GM12865 (cell line): Measurements from ENCODE around the gene MMP28.

Experiments used
- DNase-seq: peaks from one replicate; pipeline ENCODE4 v3.0.0; 2010; ENCODE audit warnings: low read depth
- H3K4me3 ChIP-seq: 2 replicates; pipeline ENCODE4 v1.5.1; 2011; ENCODE audit warnings: mild to moderate bottlenecking, low read depth, low read length, control low read depth
- TF ChIP-seq, protein P1 (sequence below): IDR thresholded peaks from 2 replicates; pipeline ENCODE4 v1.5.1; 2011; ENCODE audit warnings: low read length, control low read depth, low read depth, inconsistent platforms; ENCODE audit not compliant: insufficient read depth; ENCODE audit errors: missing control alignments

Gene MMP28

DNA sequence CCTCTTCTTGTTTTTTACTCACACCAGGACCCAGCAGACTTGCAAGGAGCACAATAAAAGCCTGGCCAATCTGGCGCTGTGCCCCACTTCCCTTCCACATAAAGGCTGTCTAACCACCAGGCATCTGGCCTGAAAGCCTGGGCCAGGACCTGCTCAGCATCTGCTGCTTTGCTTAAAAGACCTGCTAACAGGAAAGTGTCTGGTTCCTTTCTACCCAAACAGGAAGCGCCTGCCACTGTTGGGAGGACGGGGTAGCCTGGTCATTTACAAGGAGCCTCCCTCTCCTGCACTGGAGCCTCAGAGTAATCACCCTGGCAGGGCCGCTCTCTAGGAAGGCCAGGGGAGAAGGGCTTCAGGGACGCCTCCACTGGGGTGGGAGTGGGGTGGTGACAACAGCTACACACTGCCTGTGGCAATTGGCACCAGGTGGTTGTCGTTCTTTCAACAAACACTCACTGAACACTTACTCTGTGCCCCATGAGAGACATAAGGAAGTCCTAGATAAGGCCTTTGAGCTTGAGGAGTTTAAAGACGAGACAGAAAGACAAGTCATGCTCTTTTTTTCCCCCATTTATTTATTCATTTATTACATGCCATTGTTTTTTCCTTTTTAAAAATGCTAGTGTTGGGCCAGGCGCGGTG lies 6.3 kb upstream of the MMP28 start:
- TF ChIP-seq, protein P1, sequence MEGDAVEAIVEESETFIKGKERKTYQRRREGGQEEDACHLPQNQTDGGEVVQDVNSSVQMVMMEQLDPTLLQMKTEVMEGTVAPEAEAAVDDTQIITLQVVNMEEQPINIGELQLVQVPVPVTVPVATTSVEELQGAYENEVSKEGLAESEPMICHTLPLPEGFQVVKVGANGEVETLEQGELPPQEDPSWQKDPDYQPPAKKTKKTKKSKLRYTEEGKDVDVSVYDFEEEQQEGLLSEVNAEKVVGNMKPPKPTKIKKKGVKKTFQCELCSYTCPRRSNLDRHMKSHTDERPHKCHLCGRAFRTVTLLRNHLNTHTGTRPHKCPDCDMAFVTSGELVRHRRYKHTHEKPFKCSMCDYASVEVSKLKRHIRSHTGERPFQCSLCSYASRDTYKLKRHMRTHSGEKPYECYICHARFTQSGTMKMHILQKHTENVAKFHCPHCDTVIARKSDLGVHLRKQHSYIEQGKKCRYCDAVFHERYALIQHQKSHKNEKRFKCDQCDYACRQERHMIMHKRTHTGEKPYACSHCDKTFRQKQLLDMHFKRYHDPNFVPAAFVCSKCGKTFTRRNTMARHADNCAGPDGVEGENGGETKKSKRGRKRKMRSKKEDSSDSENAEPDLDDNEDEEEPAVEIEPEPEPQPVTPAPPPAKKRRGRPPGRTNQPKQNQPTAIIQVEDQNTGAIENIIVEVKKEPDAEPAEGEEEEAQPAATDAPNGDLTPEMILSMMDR = no peak
- H3K4me3 ChIP-seq = no peak overlapping the region
- peak; percentile 6 for DNase-seq

DNA sequence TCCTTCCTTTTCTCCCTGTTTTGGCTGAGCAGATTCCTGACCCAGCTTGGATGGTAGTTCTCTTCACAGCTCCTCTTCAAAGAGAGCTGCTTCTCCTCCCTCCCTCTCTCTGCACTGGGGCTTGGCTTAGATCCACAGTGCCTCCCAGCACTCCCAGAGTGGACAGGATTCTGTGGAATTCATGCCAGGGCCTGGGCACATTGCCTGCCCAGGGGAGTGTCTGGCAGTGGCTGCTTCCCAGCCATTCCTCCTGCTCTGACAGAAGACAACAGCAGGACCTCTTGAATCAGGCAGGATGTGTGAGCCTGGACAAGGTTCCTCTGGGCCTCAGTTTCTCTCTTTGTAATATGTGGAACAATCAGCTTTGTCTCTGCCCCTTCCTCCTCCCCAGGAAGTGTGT lies 4.5 kb upstream of the MMP28 start:
- TF ChIP-seq, protein P1 = no peak
- no peak for DNase-seq
- H3K4me3 ChIP-seq = no peak overlapping the region

DNA sequence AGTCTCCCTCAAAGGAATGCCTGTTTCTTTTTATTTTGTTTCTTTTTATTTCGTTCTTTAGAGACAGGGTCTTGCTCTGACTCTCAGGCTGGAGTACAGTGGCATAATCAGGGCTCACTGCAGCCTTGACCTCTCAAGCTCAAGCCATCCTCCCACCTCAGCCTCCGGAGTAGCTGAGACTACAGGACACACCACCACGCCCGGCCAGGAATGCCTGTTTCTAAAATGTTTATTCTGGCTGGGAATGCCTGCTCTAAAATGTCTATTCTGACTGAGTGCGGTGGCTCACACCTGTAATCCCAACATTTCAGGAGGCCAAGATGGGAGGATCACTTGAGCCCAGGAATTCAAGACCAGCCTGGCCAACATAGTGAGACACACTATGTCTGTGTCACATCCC lies 2.5 kb upstream of the MMP28 start:
- TF ChIP-seq, protein P1 = no peak
- H3K4me3 ChIP-seq = no peak overlapping the region
- no peak for DNase-seq

DNA sequence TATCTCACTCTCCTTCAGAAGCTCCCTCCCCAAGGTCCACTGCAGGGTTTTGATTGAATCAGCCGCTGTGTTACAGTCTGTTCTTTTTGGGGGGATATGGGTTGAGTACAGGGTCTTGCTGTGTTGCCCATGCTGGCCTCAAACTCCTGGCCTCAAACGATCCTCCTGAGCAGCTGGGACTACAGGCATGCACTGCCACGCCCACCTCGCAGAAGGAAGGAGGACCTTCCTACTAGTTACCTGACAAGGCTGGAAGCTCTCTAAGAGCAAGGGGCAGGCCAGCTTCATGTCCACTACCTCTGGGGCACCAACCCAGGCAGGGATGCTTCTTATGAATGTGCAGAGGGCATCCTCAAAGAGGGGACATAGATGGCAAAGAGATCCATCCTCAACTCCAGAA lies 1.9 kb upstream of the MMP28 start:
- TF ChIP-seq, protein P1 = no peak
- DNase-seq = no peak
- no peak overlapping the region for H3K4me3 ChIP-seq

DNA sequence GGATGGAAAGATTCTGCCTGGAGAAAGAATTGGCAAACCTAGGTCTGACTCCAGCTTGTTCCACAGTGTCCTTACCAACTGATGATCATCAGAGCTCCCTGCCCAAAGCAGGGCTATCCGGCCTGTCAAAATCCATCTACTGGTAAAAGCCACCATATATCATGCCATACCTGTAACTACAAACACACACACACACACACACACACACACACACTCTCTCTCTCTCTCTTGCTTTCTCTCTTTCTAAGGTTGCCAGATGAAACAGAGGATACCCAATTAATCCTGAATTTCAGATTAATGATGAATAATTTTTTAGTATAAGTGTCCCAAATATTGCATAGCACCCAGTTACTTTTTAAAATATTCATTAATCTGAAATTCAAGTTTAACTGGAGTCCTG lies 1.5 kb upstream of the MMP28 start:
- TF ChIP-seq, protein P1 = no peak
- DNase-seq = no peak
- no peak overlapping the region for H3K4me3 ChIP-seq

DNA sequence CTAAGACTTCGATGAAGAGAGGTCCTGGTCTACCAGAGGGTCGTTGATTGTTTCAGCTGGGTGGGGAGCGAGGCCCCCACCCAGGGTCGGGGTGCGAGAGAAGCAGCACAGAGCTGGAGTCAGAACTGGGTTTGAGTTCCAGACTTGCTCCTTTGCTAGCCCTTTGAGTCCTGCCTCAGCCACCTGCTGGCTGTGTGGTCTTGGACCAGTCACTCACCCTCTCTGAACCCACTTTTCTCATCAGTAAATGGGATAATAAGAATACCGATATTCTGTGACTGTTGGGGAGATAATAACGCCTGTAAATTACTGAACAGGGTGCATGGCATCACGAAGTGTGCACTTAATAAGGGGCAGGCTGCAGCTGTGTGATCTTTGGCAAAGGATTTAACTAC lies 427 bp upstream of the MMP28 start:
- TF ChIP-seq, protein P1 = no peak
- no peak overlapping the region for H3K4me3 ChIP-seq
- no peak for DNase-seq

DNA sequence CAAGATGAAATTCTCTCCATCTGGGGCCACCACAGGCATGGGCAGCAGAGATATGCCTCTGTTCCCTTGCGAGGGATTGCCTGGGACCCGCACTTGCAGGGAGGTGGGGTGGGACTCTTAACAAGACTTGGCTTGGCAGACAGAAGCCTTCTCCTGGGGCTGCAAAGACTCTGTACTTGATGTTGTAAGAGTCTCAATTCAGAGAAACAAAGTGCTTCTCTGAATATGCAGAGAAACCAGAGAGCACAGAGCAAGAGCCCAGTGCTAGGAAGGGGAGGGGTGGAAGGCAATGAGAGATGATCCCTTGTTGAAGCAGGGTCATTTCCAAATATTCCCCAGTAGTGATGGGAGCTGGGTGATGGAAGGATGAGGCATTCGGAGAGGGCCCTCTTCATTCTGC lies 2.2 kb downstream of the MMP28 start:
- TF ChIP-seq, protein P1 = no peak
- DNase-seq = no peak
- no peak overlapping the region for H3K4me3 ChIP-seq
